Limb (tissue), 2 donors: Measurements from ENCODE around the gene OXCT1.

Experiments
- DNase-seq, 2 donors: peaks; one replicate each; pipeline ENCODE4 v3.0.0-alpha.2; 2016; ENCODE audit errors: extremely low spot score in 2 of 2

Gene OXCT1

DNA sequence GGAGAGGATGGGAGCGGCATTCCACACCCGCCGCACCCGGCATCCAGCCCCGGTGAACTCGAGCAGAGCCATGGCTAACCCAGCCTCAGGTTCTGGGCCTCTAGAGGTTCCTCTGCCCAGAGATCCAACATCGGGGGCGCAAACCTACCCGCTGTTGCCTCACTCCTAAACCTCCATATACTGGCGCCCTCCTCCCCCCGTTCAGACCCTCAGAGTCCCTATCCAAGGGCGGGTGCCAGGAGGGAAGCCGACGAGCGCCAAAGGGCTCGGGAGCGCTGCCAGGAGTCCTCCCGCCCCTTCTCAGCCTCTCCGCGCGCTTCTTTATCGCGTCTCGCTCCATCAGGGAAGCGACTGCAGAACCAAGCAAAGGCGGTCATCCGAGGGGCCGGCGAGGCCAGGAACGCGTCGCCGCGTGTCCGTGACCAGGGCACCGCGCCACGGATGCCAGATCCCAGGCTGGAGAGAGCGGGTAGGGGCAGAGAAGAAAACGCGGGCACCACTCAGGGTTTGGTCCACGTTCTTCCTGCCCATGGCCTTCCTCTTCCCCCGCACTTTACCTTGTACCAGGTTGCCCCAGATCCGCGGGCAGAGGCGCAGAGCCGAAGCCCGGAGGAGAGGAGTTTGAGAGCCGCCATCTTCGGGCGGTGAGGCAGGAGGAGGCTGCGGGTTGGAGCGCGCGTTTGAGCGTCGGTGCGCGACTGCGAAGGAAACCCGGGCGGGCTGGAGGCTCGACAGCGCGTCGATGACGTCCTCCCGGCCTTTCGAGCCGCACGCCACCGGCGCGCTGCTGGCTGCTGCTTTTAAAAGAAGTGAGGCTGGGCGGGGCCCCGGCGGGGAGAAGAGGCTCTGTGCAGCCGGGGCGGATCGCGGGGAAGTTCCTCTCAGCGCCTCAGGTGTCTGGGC lies at the start of gene OXCT1:
OXCT1 (minus strand) TSS at position 702 of the 903 bp plus-strand sequence; CDS start at position 635, 67 bp downstream.
- peak; percentile 75 to 86 for DNase-seq

DNA sequence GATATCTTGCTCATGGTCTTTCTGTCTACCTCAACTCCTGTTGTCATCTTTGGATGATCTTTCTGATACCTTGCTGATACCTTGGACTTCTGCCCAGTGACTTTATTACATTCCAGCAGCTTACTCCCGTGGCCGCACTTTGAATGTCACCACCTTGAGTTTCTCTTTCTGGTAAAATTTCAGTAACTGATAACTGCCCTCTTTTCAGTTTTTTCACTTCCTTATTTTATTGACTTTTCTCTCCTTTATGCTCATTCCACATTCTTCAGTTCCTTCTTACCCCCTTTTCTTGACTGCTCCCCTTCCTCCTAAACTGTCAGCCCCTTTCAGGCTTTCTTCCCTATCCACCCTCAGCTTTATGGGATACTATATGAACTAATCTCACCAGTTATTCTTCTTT lies 47.9 kb upstream of the OXCT1 start:
- DNase-seq, result no peak

DNA sequence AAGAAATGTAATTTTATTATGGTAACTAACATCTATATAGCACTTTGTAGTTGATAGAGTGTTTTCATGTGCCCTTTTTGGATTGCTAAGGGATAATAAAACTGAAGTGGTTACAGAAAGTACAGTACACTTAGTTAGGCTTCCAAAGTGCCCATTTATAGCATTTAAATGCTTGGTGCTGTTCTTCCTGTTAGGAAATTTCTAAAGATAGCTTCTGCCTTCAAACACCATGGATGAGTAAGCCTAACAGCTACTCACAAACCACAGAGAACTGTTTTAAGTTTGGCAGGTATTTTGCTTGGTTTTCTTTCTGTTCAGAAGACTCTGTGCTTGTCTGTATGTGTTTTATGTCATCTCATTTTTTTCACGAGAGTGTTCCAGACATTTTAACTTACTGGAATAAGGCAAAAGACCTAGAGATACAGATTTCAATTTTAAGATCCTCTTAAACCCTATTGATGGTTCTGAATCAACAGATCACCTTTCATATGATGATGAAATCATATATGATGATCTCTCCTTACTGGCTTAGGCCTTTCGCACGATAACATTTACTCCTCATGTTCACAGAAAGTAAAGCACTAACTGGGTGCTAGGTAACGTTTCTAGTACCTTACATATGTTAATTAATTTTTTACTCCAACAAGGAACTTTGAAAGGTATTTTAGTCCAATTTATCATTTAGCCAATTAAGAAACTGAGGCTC lies 38.3 kb upstream of the OXCT1 start:
- no peak for DNase-seq

DNA sequence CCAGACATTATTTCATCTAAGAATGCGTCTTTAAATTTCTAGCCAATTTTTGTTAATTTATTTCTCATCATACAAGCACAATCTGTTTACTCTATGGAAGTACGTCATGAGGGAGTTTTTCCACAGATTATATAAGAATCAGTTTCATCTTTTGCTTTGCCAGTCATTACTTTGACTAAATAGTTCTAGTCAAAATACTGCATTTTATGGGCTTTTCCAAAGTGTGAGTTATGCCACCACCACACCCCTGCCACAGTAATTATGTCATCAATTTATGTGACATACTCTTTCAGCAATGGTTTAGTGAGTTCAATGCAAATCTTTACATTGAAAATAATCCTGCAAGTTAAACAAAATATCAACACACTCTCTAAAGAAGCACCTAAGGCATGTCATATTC lies 35.9 kb upstream of the OXCT1 start:
- no peak for DNase-seq

DNA sequence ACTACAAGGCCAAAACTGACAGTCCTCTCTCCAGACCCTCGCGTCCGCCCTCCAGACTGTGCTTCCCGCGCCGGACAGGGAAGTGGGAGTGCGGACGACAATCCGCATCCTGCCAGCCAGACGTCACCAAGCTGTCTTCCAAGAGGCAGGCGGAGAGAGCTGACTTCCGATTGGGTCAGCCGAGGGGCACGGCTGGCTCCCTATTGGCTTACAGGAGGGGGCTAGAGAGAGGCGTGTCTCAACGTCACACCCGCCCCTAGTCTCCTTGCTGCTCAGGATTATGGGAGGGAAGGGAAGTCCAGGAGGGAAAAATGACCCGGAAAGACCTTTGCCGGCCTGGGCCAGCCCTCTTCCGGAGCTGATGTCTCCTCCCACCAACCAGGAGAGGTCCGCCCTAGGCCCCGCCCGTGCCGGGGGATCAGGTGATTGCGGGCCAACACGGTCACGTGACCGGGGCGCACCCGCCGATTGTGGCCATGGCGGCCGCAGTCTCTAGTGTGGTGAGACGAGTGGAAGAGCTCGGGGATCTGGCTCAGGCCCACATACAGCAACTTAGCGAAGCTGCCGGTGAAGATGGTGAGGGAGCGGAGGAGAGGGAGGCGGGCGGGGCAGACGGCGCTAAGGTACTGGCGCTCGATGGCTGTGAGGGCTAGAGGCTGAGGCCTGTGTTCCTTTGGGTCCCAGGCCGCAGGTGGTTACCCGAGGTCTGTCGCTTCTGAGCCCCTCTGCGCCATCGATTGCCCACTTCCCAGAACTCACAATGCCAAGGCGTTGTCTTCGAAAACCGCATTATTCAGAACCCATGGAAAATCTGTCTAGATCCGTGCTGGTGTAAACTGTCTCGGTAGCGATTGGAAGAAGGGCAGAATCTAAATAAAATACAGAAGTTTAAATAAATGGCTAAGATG lies 33.9 kb upstream of the OXCT1 start, which contains the start of gene RIMOC1:
RIMOC1 (plus strand) TSS at position 453 of the 908 bp plus-strand sequence; CDS start at position 477, 24 bp downstream.
- DNase-seq, result peak; percentile 98 to 100

DNA sequence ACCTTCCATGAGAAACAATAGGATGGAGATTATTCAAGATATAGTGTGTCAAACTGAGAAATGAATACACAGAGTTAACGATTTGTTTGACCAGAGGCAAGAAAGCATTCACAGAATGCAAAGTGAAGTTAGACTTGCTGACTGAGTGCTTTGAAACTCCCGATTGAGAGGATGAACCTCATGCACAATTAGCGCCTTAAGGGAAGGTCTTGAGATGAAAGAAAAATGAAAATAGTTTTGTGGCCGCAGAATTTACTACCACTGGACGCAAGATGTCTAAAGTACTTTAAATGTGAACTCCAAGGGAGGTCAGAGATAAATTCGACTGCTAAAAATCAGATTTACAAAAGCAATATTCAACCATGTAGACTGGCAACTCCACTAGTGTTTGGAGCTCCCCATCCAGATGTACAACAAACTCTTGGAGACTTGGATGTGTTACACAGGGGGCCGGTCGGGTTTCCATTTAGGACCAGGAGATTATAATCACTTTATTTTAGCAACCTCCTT lies 33.2 kb upstream of the OXCT1 start:
- no peak for DNase-seq

DNA sequence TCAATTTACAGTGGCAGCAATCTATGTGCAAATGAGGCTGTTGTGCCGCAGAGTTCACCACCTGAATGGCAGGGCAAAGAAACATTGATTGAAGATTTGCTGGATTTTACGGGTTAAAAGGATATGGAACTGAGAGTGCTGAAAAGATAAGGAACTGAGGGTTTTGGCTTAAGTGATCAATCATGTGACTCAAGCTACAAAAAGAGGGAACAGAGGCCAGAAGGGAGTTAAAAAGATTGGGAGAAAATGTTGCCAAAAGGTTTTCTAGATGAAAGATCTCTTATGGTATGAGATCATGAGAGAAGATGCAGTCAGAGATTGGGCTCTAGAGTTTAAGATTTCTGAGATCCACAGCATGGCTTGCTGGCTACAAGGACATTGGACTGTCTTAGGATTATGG lies 26.0 kb upstream of the OXCT1 start:
- no peak for DNase-seq

DNA sequence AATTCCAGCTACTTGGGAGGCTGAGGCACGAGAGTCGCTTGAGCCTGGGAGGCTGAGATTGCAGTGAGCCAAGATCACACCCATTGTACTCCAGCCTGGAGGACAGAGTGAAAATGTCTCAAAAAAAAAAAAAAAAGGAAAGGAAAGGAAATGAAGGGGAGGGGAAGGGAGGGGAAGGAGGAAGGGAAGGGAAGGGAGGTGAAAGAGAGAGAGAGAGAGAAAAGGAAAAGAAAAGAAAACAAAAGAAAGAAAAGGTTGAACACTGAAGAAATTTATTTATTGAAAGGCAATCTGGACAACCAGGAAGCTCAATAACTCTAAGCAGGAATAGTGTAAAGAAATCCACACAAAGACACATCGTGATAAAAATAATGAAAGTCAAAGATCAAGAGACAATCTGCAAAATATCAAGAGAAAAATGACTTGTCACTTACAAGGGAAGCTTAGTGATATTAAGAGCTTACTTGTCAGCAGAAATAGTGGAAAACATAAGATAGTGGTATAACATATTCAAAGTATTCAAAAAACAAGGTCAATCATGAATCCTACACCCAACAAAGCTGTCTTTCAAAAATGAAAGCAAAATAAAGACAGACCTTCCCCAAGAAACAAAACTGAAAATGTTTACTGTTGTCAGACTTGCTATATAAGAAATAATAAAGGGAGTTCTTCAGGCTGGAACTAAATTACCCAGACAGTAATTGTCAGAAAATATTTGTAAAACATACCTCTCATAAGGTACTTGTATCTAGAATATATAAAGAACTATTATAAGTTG lies 23.0 kb upstream of the OXCT1 start:
- no peak for DNase-seq

DNA sequence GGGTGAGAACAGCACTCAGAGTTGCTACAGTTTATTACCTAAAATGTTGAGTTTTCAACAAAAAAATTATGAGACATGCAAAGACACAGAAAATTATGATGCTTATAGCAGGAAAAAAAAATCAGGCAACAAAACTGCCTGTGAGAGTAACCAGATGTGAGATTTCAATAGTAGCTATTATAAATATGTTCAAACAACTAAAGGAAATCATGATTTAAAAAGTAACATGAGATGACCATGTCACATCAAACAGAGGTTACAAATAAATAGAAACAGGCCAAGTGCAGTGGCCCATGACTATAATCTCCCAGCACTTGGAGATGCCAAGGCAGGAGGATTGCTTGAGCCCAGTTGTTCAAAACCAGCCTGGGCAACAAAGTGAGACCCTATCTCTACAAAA lies 21.8 kb upstream of the OXCT1 start:
- DNase-seq, result no peak

DNA sequence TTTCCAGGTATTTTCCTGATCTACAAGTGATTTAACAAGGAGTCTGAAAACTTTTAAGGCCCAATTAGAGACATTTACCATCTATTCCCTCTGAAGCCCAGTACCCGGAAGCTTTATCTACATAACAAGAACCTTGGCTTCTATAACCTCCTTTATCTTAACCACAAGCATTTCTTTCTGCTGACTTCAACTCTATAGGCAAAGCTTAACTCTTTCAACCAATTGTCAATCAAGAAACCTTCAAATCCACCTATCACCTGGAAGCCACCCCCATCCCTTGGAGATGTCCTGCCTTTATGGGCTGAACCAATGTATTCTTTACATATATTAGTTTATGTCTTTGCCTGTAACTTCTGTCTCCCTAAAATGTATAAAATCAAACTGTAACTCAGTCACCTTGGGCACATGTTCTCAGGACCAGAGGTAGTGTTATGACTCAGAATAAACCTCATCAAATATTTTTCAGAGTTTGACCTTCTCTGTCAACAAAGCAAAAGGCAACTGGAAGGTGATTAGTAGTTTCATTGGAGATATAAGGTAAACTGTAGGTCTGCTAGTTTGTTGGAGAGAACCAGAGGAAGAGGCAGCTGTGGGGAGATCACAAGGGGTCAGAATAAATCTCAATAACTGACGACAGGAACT lies 21.0 kb upstream of the OXCT1 start:
- DNase-seq, result no peak

DNA sequence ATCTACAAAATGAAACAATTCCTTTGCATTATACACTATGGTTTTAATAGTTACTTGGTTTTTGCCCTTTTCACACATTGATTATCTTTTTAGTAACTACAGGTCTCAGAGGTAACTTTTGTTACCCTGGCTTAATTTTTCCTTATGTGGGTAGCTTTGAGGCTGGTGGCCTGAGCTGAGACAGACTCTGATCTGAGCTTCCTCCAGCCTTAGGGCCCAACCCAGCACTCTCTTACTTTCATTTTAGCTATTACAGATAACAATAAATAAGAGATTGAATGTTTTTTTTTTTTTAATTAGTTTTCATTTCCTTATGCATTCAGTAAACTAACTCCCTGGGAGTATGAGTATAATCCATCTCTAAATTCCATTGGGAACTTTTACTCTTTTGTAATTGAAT lies 15.1 kb upstream of the OXCT1 start:
- no peak for DNase-seq

DNA sequence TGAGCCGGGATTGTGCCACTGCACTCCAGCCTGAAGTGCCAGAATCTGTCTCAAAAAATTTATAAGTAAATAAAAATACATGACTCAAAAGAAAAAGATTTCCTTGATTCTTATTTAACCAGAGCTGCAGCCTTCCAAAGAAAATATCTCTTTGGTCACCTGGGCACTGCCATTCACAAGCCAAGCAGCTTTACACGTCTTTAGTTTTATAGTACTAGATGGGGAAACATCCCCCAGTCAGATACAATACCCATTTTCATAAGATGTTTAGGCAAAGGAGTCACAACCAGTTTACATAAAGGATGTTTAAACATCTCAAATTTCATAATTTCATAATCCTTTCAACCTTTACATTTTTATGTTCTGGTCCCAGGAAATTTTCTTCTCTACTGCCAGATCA lies 13.7 kb upstream of the OXCT1 start:
- DNase-seq, result no peak

DNA sequence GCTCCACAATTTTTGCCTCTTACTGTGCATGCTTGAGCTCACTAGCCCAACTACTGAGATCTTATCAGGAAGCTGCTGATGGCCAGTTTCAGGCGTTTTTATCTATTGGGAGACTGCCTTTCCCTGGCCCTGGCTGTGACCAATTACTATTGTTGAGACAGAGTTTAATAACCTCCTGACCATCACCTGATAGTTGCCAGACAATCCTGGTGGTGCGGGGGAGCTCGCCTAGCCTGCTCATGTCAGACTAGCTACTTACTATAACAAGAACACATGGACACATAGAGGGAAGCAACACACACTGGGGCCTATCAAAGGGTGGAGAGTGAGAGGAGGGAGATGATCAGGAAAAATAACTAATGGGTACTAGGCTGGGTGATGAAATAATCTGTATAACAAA lies 13.0 kb upstream of the OXCT1 start:
- no peak for DNase-seq

DNA sequence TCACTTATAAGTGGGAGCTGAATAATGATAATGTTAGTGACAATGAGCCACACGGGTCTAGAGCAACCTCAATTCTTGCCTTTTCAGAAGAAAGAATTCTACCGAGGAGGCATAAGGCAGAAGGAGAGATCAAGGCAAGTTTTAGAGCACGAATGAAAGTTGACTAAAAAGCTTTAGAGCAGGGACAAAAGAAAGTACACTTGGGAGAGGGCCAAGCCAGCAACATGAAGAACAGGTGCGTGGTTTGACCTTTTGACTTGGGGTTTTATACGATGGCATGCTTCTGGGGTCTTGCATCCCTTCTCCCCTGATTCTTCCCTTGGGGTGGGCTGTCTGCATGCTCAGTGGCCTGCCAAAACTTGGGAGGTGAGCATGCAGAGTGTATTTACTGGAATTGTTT lies 12.5 kb upstream of the OXCT1 start:
- no peak for DNase-seq

DNA sequence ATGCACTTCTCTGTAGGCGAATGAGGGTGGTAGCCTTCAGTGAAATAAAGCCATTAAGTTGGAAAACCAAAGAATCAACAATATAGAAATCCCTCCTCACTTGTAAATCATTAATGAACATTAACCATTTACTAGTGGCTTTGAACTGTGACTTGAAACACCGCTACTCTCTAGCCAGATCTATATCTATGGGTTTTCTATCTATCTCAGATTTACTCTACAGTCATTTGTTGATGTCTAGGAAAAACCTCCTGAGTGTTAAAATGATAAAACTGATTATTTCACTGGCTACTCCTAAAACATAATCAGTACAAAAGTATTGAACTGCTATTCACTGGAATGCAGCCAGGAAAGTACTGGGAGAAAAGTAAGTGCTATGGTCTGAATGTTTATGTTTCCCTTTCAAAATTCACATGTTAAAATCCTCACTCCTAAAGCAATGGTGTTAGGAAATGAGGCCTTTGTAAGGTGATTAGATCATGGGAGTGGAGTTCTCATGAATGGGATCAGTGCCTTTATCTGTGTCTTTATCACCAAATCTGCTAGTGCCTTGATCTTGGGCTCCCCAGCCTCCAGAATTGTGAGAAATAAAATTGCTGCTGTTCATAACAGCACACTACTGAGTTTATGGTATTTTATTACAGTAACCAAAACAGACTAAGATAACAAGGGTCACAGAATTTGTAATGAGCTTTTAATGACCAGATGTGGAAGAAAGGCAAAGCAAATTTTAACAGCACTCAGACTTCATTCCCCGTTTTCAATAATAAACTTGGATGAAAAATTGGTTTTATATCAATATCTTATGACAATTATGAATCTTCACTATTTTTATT lies 8.6 kb upstream of the OXCT1 start:
- DNase-seq, result no peak

DNA sequence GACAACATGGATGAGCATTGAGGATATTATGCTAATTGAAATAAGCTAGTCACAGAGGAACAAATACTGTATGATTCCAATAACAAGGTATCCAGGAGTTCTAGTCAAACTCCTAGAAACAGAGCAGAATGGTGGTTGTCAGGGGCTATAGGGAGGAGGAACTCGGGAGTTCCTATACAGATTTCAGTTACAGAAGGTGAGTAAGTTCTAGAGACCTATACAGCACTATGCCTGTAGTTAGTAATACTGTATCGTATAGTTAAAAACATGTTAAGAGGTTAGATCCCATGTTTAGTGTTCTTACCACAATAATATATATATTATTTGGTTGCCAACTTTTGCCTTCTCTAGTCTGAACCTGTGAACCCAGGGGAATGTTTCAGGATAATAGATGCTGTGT lies 7.9 kb upstream of the OXCT1 start:
- no peak for DNase-seq

DNA sequence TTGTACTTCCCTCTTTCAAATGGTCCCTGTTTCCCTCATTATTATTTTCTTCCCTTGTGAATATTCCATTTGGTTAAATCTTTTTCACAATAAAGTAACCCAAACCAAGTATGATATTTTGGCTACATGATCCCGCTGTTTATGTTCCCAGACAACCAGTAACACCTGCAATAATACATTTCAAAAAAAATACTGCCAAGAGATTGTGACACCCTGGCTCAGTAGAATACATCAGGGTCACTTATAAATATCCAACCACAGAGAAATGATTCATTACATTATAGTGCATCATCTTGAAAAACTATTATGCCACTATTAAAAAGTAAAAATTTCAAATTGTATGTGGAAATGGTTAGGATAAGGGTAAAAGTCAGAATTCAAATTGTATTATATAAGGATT lies 7.2 kb upstream of the OXCT1 start:
- DNase-seq, result no peak

DNA sequence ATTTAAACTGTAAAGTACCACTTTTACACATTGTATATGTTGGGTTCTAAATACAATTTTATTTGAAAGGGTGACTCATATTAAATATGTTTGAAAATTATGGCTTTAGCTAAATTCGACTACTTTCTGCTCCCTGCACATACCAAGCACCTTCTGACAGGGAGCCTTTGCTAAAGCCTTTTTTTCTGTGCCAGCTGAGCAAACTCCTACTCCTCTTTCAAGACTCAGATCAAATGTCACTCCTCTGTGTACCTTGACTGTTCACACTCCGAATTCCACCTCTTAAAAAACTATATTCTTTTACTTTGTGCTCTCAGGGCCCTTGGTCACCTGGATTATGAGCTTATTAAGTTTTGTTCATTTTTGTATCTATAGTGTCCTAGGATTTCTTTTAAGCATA lies 6.5 kb upstream of the OXCT1 start:
- DNase-seq, result no peak

DNA sequence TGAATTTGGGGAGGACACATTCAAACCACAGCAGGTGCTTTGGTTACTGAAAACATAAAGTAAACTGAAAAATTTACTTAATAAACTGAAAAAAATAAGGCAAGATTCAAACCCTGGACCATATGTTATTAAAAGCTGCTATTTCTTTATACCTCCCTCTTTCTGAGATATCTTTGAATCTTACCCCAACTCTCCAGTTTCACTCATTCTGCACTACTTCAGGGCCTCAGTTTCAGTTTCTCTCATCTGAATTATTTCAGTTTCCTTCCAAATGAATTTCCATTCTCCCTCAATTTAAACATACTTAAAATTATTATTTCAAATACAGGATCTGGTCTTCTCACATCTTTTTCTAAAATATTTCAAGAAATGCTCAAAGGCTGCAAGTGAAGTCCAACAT lies 4.9 kb upstream of the OXCT1 start:
- DNase-seq, result no peak
